GM15510 (cell line): ENCODE results near the gene CNDP1.

Experiments used
- POLR2A ChIP-seq: IDR thresholded peaks from 3 replicates; pipeline ENCODE4 v1.6.1; 2011; ENCODE audit warnings: borderline replicate concordance; ENCODE audit not compliant: insufficient read length; ENCODE audit errors: extremely low read depth

The CNDP1 gene

DNA sequence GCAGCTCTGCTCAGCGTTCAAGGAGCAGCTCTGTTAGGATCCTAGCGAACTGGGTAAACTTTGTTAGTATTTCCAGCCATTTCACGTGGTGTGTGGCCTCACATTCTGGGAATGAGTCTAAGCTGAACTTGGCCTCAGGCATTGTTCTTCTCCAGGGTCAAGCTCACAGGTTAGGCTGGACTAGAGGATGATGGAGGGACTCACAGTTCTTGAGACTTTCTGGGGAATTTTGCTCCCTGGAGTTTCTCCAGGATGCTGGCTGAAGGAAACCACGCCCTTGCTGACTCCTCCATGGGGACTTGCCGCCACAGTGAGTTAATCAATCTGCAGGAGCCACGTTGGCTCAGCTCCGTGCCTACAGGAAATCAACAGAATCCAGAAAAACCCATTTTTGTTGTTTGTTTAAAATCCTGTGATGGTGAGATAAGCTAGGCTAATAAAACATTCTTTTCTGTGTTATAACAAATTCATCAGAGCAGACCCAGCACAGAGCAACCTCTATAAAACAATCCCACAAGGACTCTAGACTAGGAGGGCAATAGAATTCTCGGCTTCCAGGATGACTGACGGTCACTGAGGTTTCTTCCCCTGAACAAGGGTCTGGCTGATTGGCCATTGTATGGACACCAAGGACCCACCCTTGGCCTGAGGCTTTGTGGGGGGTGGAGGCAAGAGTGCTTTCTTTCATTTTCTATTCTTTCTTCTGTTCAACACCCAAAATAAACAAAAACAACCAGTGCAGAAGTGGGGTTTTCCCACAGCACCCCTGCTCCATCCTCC, 12.6 kb downstream of the CNDP1 start:
- no peak for TF ChIP-seq POLR2A

GRCh38 chr18:74547860-74548259, 13.6 kb downstream of the CNDP1 start:
- no peak for TF ChIP-seq POLR2A

- TF ChIP-seq POLR2A, result no peak
Observed at GRCh38 chr18:74549591-74550104, 15.3 kb downstream of the CNDP1 start.

DNA sequence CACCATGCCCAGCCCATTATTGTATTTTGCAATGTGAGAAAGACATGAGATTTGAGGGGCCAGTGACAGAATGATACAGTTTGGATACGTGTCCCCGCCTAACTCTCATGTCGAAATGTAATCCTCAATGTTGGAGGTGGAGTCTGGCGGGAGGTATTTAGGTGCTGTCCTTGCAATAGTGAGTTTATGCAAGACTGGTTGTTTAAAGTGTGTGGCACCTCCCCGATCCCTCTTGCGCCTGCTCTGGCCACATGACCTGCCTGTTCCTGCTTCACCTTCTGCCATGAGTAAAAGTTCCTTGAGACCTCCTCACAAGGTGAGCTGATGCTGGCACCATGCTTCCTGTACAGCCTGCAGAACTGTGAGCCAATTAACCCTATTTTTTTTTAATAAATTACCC, 16.6 kb downstream of the CNDP1 start:
- TF ChIP-seq POLR2A, result no peak

DNA sequence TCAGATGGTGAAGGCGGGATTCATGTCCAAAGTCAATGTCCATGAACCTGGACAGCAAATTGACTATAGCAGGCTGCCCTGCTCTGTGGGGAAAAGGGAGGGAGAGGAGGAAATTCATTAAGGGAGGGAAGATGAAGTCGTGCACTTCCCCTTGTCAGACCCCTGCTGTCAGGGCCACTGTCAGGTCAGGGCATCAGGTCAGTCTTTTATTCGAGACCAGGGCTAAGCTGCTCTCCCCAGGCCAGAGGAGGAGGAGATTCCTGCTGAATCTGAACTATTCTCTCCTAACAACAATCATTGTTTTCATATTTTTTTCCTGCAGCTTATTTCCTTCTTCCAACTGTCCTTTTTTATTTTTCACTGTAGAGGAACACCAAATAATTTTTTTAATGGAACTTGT, 17.2 kb downstream of the CNDP1 start:
- no peak for TF ChIP-seq POLR2A

GRCh38 chr18:74551936-74552555, 17.7 kb downstream of the CNDP1 start:
- no peak for TF ChIP-seq POLR2A

- no peak for TF ChIP-seq POLR2A
Observed at GRCh38 chr18:74556126-74556525, 21.8 kb downstream of the CNDP1 start.

DNA sequence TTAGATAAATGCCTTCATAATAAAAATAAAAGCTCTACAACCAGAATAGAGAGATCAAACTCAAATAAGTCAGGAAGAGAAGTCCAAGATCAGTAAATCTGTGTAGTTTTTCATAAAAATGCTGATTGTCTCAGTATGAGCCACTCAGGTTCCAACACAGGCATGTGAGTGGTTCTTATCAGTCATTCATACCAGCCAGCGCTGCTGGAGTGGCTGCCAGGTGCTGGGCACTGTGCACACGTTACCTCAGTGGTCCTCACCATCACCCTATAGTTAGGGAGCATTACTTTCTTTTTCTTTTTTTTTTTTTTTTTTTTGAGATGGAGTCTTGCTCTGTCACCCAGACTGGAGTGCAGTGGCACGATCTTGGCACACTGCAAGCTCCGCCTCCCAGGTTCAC, 23.8 kb downstream of the CNDP1 start:
- no peak for TF ChIP-seq POLR2A

DNA sequence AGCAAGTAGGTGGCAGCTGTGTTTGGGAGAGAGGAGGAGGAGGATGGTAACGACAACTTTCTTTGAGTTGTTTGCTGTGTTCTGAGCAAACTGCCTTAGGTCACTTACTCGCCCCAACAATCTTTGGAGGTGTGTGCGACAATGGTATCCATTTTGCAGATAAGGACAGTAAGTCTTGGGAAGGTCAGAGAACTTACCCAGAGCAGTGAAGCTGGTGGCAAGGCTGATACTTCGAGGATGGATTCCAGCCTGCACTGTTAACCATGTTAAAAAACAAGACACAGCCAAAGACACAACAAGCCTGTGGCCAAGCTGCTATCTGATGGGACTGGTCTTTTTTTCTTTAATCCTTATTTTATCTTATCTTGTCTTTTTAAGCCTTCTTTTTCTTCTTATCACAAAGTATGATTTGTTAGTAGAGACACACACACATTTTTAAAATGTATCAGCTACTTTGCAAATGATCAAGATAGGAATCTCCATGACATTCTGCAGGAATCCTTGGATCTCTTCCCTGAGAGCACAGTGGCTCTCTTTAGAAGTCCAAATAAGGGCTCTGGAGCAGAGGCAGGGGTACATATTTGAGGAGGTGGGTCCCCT, 27.9 kb downstream of the CNDP1 start:
- no peak for TF ChIP-seq POLR2A

- no peak for TF ChIP-seq POLR2A
Observed at GRCh38 chr18:74562775-74563174, 28.5 kb downstream of the CNDP1 start.

DNA sequence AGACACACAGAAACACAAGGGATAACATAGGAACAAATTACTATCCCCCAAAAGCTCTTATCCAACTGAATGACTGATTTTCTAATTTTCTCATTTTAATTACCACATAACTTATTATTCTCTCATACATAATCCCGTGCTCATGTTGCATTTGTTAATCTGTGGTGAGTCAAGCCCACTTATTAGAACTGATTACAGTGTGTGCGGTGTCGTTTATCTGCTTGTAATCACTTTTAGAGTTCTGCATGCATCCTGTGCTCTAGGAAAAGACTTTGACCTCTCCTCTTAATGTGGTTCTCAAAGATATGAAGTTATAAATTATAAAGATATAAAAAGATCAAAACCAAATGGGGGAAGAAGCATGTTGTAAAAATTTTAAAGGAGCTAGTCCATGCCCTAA, 29.7 kb downstream of the CNDP1 start:
- TF ChIP-seq POLR2A, result no peak

GRCh38 chr18:74567822-74568221, 33.5 kb downstream of the CNDP1 start:
- TF ChIP-seq POLR2A, result no peak

- no peak for TF ChIP-seq POLR2A
Observed at GRCh38 chr18:74569401-74569800, 35.1 kb downstream of the CNDP1 start.

DNA sequence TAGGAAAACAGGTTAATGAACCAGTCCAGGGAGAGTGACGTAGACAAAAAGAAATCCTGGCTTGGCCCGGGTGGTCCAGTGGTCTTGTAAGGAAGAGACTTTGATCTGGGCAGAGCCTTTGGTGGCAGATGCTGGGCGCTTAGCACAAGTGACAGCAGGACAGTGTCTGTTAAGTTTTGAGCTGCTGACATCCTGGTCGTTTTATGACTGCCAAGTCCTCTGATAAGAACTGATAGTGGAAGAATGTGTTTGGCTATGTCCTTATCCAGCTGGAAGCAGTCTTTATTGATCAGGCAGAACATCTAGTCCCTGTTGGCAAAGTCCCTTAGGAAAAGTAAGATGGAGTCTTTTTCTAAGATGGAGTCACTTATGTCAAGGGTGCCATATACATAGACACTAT, 36.0 kb downstream of the CNDP1 start:
- TF ChIP-seq POLR2A, result no peak

- no peak for TF ChIP-seq POLR2A
Observed at GRCh38 chr18:74571895-74572680, 37.8 kb downstream of the CNDP1 start.
